A549 (cell line): Measurements from ENCODE around the gene ERO1B. TPM values are rescaled to one million over a fixed set of nuclear protein-coding genes. Genes with fewer than 3 reads are reported as not detected.

Experiments
- ATAC-seq, 2 experiments: fragments of 200-7000 bp in 1 of 2; fragments of >200 bp in 1 of 2; cut with Nextera tagmentation in 1 of 2; cut with Tn5 transposase in 1 of 2; 3 replicates each; pipeline versions ENCODE4 v1.8.0 to v1.9.1; 2018 to 2020; ENCODE audit warnings: mild to moderate bottlenecking in 1 of 2, moderate library complexity in 1 of 2
- CTCF ChIA-PET: fragments of 300-600 bp; sonication (Branson Sonifier 250); formaldehyde crosslinking; extraction: SDS; loops from one replicate; lab custom pipeline; 2021; ENCODE audit warnings: antibody characterized with exemption, inconsistent platforms; lab: Yijun Ruan, JAX
- POLR2A ChIA-PET: fragments of 350-600 bp; formaldehyde crosslinking; extraction: SDS; loops from one replicate; lab custom pipeline; 2021; ENCODE audit warnings: antibody characterized with exemption, inconsistent platforms; lab: Yijun Ruan, JAX
- DNase-seq, 2 experiments: peaks; one replicate each; pipeline versions ENCODE4 v3.0.0 to v3.0.0-alpha.2; 2011 to 2016; ENCODE audit warnings: low read depth in 1 of 2, low spot score in 1 of 2
- FAIRE-seq: peaks from 2 replicates; lab custom pipeline; 2011; peaks lifted over from hg19 to GRCh38; lab: Jason Lieb, UNC
- H3K27ac ChIP-seq, 2 experiments: fragments of >200 bp; sonication (Bioruptor Twin); formaldehyde crosslinking; 3 replicates each; pipeline ENCODE4 v1.5.1; 2016 to 2017
- H3K4me1 ChIP-seq: fragments of >200 bp; sonication (Bioruptor Twin); formaldehyde crosslinking; 3 replicates; pipeline ENCODE4 v1.6.1; 2016
- H3K4me2 ChIP-seq: fragments of >200 bp; sonication (Bioruptor Twin); formaldehyde crosslinking; 3 replicates; pipeline ENCODE4 v1.6.1; 2016
- H3K4me3 ChIP-seq: fragments of >200 bp; sonication (Bioruptor Twin); formaldehyde crosslinking; 3 replicates; pipeline ENCODE4 v1.5.1; 2016
- H3K9me3 ChIP-seq: fragments of >200 bp; sonication (Bioruptor Twin); formaldehyde crosslinking; 3 replicates; pipeline ENCODE4 v1.6.1; 2016
- CBX2 ChIP-seq: fragments of 200-600 bp; sonication (generic); IDR thresholded peaks from 2 replicates; pipeline ENCODE4 v1.6.1; 2016; ENCODE audit warnings: low read depth, mild to moderate bottlenecking, borderline replicate concordance
- CHD4 ChIP-seq: fragments of 200-600 bp; sonication (generic); IDR thresholded peaks from 2 replicates; pipeline ENCODE4 v1.6.1; 2016; ENCODE audit warnings: antibody characterized with exemption, mild to moderate bottlenecking, borderline replicate concordance
- EHF ChIP-seq: fragments of 250-450 bp; sonication (Bioruptor Pico); IDR thresholded peaks from 2 replicates; pipeline ENCODE4 v1.5.0; 2020; ENCODE audit warnings: mild to moderate bottlenecking
- EHMT2 ChIP-seq: fragments of 200-600 bp; sonication (generic); IDR thresholded peaks from 2 replicates; pipeline ENCODE4 v1.6.1; 2016; ENCODE audit warnings: antibody characterized with exemption, low read depth, mild to moderate bottlenecking, moderate library complexity
- GATA3 ChIP-seq: IDR thresholded peaks from 2 replicates; pipeline ENCODE4 v1.6.1; 2012; ENCODE audit warnings: borderline replicate concordance
- HDAC2 ChIP-seq: fragments of 200-600 bp; sonication (generic); IDR thresholded peaks from 2 replicates; pipeline ENCODE4 v1.6.1; 2016
- HEYL ChIP-seq: fragments of 250-450 bp; sonication (Bioruptor Pico); IDR thresholded peaks from 2 replicates; pipeline ENCODE4 v1.8.0; 2021; ENCODE audit warnings: mild to moderate bottlenecking, moderate library complexity
- HOXA7 ChIP-seq: fragments of 250-450 bp; sonication (Bioruptor Pico); IDR thresholded peaks from 2 replicates; pipeline ENCODE4 v1.5.0; 2020; ENCODE audit warnings: mild to moderate bottlenecking, moderate library complexity
- HOXB13 ChIP-seq: fragments of 250-450 bp; sonication (Bioruptor Pico); IDR thresholded peaks from 2 replicates; pipeline ENCODE4 v1.5.0; 2020; ENCODE audit warnings: low read depth, mild to moderate bottlenecking, moderate library complexity
- JUN ChIP-seq, 2 experiments: fragments of >200 bp; sonication (Bioruptor Twin); formaldehyde crosslinking; IDR thresholded peaks; 2 replicates in 1 of 2; 3 replicates in 1 of 2; pipeline ENCODE4 v1.6.1; 2016 to 2017
- JUNB ChIP-seq: fragments of >200 bp; sonication (Bioruptor Twin); formaldehyde crosslinking; IDR thresholded peaks from 2 replicates; pipeline ENCODE4 v1.6.1; 2016
- KDM1A ChIP-seq: fragments of 200-600 bp; sonication (generic); IDR thresholded peaks from 2 replicates; pipeline ENCODE4 v1.6.1; 2016; ENCODE audit warnings: low read depth, mild to moderate bottlenecking
- MAZ ChIP-seq: fragments of 150-350 bp; IDR thresholded peaks from 2 replicates; pipeline ENCODE4 v1.6.1; 2014; ENCODE audit warnings: antibody characterized with exemption, low read depth, low read length, borderline replicate concordance
- NPAS2 ChIP-seq: fragments of 250-450 bp; sonication (Bioruptor Pico); IDR thresholded peaks from 2 replicates; pipeline ENCODE4 v1.8.0; 2022; ENCODE audit warnings: mild to moderate bottlenecking, moderate library complexity, borderline replicate concordance
- NR3C1 ChIP-seq: fragments of >200 bp; sonication (Bioruptor Twin); formaldehyde crosslinking; IDR thresholded peaks from 3 replicates; pipeline ENCODE4 v1.6.1; 2017
- PHF8 ChIP-seq: fragments of 200-600 bp; sonication (generic); IDR thresholded peaks from 2 replicates; pipeline ENCODE4 v1.6.1; 2016; ENCODE audit warnings: low read depth, mild to moderate bottlenecking, antibody characterized with exemption, moderate library complexity, borderline replicate concordance
- POLR2AphosphoS2 ChIP-seq: conservative IDR thresholded peaks from 2 replicates; pipeline ENCODE4 v1.6.1; 2012; ENCODE audit warnings: low read length, improper control_type of control experiment, inconsistent platforms
- RAD21 ChIP-seq, 2 experiments: fragments of >200 bp in 1 of 2; sonication (Bioruptor Twin) in 1 of 2; formaldehyde crosslinking in 1 of 2; IDR thresholded peaks in 1 of 2; conservative IDR thresholded peaks in 1 of 2; 2 replicates in 1 of 2; 3 replicates in 1 of 2; pipeline ENCODE4 v1.6.1; 2012 to 2018; ENCODE audit warnings: inconsistent platforms in 1 of 2
- RCOR1 ChIP-seq: fragments of 150-350 bp; IDR thresholded peaks from 2 replicates; pipeline ENCODE4 v1.6.1; 2014; ENCODE audit warnings: antibody characterized with exemption, low read length, low read depth
- RNF2 ChIP-seq: fragments of 200-600 bp; sonication (generic); IDR thresholded peaks from 2 replicates; pipeline ENCODE4 v1.6.1; 2016; ENCODE audit warnings: low read depth, mild to moderate bottlenecking, antibody characterized with exemption, moderate library complexity, borderline replicate concordance
- SMC3 ChIP-seq: fragments of >200 bp; sonication (Bioruptor Twin); formaldehyde crosslinking; IDR thresholded peaks from 3 replicates; pipeline ENCODE4 v1.6.1; 2018; ENCODE audit warnings: inconsistent platforms
- SREBF2 ChIP-seq: fragments of 450-650 bp; IDR thresholded peaks from 2 replicates; pipeline ENCODE4 v1.6.1; 2014; ENCODE audit warnings: mild to moderate bottlenecking, moderate library complexity
- TFCP2L1 ChIP-seq: fragments of 250-450 bp; sonication (Bioruptor Pico); IDR thresholded peaks from 2 replicates; pipeline ENCODE4 v1.5.0; 2021; ENCODE audit warnings: mild to moderate bottlenecking
- ZC3H11A ChIP-seq: fragments of 450-650 bp; IDR thresholded peaks from 2 replicates; pipeline ENCODE4 v1.6.1; 2014; ENCODE audit warnings: antibody characterized with exemption, mild to moderate bottlenecking
- ZFP36 ChIP-seq: fragments of 450-650 bp; IDR thresholded peaks from 2 replicates; pipeline ENCODE4 v1.6.1; 2014; ENCODE audit warnings: borderline replicate concordance; ENCODE audit not compliant: partially characterized antibody
- WGBS: methylation state at CpG from one replicate; pipeline ENCODE4 v1.1.6; 2017; ENCODE audit errors: missing lambda C conversion rate; 5-methylcytosine and 5-hydroxymethylcytosine counted together
- polyA plus RNA-seq, 4 experiments: library from polyadenylated mRNA; depleted of rRNA in 3 of 4; stranded (reverse); fragments of >200 nt; fragmentation: RNase III in 1 of 4; extraction: RNeasy Plus Mini Kit Qiagen cat#74134 plus additional on column Dnase treatment in 1 of 4; gene quantifications; 2 replicates in 3 of 4; 3 replicates in 1 of 4; pipeline ENCODE4 v1.2.3, GENCODE V29; 2011 to 2017
- TF ChIP-seq, protein P1 (sequence below): IDR thresholded peaks from 2 replicates; pipeline ENCODE4 v1.6.1; 2012; ENCODE audit warnings: low read depth, borderline replicate concordance
- TF ChIP-seq, protein P2 (sequence below): fragments of 200-600 bp; sonication (generic); IDR thresholded peaks from 2 replicates; pipeline ENCODE4 v1.6.1; 2016; ENCODE audit warnings: antibody characterized with exemption, mild to moderate bottlenecking, moderate library complexity
- TF ChIP-seq, protein P3 (sequence below): fragments of 150-350 bp; IDR thresholded peaks from 2 replicates; pipeline ENCODE4 v1.6.1; 2014; ENCODE audit warnings: low read depth, mild to moderate bottlenecking, low read length

ERO1B gene
- polyA plus RNA-seq, 2 of the 4 experiments (the other 2 are of a cell fraction) = 3.2 to 9.8 TPM

DNA sequence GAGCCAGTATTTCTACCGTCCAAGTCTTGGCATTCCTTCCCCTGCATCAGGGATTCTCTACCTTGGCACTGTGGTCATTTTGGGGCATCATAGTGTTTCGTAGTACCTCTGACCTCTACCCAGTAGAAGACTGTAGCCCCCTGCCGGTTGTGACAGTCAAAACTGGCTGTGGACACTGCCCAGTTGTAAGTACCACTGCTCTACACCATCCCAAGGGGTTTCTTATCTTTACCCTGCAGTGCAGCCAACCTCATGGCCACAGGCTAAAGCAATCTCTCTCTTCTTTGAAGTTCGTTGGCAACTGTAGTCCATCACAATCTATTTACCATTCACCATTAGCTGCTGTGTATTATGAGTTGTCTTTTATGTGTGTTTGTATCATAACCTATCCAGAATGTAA is 29.3 kb upstream of the ERO1B start:
- no peak for FAIRE-seq
- no peaks in the 10 kb centered on the region for H3K4me1 ChIP-seq
- H3K4me3 ChIP-seq = no peak overlapping the region
- no peaks in the 10 kb centered on the region for H3K9me3 ChIP-seq
- H3K4me2 ChIP-seq = no peak overlapping the region
- DNase-seq = peak in 1 of 2 experiments; percentile 19
- H3K27ac ChIP-seq = no peak overlapping the region
- ChIA-PET POLR2A (no interaction called here), CTCF (interaction anchor here (0.6 to 1.5 kb wide), 2 partner anchors 203 to 452 kb away, joined by 3 read pairs; no protein-coding TSS in a partner anchor)
- peak; percentile 56 to 81; a peak in 4 of 6 replicates for ATAC-seq
- 31% methylated on average over 4 of the region's 4 CpGs for WGBS
- TF ChIP-seq RAD21 (conservative IDR thresholded peaks at IDR 0.05 in 1 of 2, IDR thresholded peaks at IDR 0.05 in 1 of 2) (peak in 1 of 2 experiments; percentile 28; a peak in 1 of 5 replicates), RCOR1 (no peak), HOXA7 (CRISPR knock-in tag) (no peak)

DNA sequence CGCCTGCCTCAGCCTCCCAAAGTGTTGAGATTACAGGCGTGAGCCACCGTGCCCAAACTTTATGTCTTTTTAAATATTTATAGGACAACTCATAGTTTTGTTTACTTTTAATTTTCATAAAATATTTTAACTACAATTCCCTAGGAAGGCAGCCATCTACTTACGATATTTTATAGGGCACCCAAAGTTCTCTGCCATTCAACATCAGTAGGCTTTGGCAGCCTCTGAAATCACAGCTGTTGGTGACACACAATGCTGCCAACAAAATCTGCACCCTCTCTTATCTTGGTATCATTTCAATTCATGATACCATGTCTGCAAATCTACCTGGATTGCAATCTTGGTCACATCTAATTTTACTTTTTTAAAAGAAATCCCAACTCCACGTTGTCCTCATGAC is 27.1 kb upstream of the ERO1B start:
- Histone ChIP-seq H3K27ac (no peak overlapping the region), H3K4me1 (no peaks in the 10 kb centered on the region), H3K4me3 (no peak overlapping the region), H3K4me2 (no peak overlapping the region), H3K9me3 (no peaks in the 10 kb centered on the region)
- ATAC-seq (no peak), DNase-seq (no peak), FAIRE-seq (no peak)
- CTCF ChIA-PET = interaction anchor here (0.6 kb wide), 1 partner anchor 995 kb away, joined by 3 read pairs; no protein-coding TSS in a partner anchor
- POLR2A ChIA-PET = no interaction called here
- TF ChIP-seq RAD21 (conservative IDR thresholded peaks at IDR 0.05 in 1 of 2, IDR thresholded peaks at IDR 0.05 in 1 of 2) (no peak), EHMT2 (no peak), GATA3 (no peak), EHF (CRISPR knock-in tag) (no peak), PHF8 (no peak), ZC3H11A (no peak), CHD4 (no peak), RNF2 (no peak), SMC3 (no peak), MAZ (no peak), ZFP36 (no peak), KDM1A (no peak), JUNB (no peak), HDAC2 (no peak), HOXB13 (no peak)
- 51% methylated on average over 5 of the region's 5 CpGs for WGBS

DNA sequence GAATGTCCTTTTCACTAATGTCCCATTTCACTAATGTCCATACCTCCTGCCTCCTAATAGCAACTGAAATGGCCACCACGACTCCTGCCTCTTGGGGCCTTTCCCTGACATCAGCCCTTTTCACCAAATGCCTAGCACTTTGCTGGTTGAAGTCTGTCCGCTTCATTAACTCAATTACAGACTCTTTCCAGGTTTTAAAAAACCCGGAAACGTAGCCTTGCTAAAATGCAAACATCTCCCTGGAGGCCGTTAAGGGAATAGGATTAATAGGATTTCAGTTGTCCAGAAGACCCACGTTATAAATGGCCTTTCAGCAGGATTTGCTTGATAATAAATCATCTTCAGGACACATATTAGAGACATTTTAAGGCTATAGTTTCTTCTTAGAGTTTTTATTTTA is 25.7 kb upstream of the ERO1B start:
- CTCF ChIA-PET = no interaction called here
- H3K4me3 ChIP-seq = no peak overlapping the region
- DNase-seq (no peak), ATAC-seq (no peak)
- no peaks in the 10 kb centered on the region for H3K4me1 ChIP-seq
- POLR2A ChIA-PET = no interaction called here
- H3K9me3 ChIP-seq = no peaks in the 10 kb centered on the region
- no peak for TF ChIP-seq NR3C1
- TF ChIP-seq HEYL = no peak
- no peak for TF ChIP-seq CBX2
- no peak for TF ChIP-seq PHF8
- TF ChIP-seq RCOR1 = no peak
- TF ChIP-seq, all 56 proteins: peak for 0
- peak; percentile 28 for FAIRE-seq
- no peak overlapping the region for H3K27ac ChIP-seq
- H3K4me2 ChIP-seq = no peak overlapping the region
- WGBS = 70% methylated on average over 6 of the region's 6 CpGs

DNA sequence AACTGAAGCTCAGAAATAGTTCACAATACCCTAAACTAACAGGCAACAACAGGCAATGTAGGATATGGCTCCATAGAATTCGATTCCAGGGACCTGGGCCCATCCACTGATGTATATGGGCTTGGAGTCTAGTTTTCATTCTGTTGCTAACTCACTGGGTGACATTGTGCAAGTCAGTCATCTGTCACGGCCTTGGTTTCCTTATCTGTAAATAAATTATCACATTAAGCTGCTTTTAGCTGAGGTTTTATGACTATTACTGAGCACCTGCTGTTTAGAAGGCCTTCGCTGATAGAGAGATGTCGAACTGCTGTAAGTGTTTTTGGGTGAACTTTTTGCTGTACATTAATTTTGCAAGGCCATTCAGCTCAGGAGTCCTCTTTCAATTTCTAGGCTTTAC is 22.9 kb upstream of the ERO1B start:
- H3K4me2 ChIP-seq = no peak overlapping the region
- H3K27ac ChIP-seq = no peak overlapping the region
- H3K9me3 ChIP-seq = no peaks in the 10 kb centered on the region
- ChIA-PET POLR2A (no interaction called here), CTCF (interaction anchor here (1.4 kb wide), 1 partner anchor 13 kb away, joined by 6 read pairs; no protein-coding TSS in a partner anchor)
- ATAC-seq (no peak), FAIRE-seq (no peak), DNase-seq (no peak)
- WGBS = 51% methylated on average over 4 of the region's 4 CpGs
- no peaks in the 10 kb centered on the region for H3K4me1 ChIP-seq
- no peak overlapping the region for H3K4me3 ChIP-seq
- no peak for TF ChIP-seq HDAC2
- no peak for TF ChIP-seq GATA3
- TF ChIP-seq, protein P1, sequence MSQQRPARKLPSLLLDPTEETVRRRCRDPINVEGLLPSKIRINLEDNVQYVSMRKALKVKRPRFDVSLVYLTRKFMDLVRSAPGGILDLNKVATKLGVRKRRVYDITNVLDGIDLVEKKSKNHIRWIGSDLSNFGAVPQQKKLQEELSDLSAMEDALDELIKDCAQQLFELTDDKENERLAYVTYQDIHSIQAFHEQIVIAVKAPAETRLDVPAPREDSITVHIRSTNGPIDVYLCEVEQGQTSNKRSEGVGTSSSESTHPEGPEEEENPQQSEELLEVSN = no peak
- TF ChIP-seq JUNB = no peak
- no peak for TF ChIP-seq POLR2AphosphoS2
- no peak for TF ChIP-seq SREBF2
- no peak for TF ChIP-seq NPAS2
- no peak for TF ChIP-seq TFCP2L1 (CRISPR knock-in tag)
- TF ChIP-seq, protein P2, sequence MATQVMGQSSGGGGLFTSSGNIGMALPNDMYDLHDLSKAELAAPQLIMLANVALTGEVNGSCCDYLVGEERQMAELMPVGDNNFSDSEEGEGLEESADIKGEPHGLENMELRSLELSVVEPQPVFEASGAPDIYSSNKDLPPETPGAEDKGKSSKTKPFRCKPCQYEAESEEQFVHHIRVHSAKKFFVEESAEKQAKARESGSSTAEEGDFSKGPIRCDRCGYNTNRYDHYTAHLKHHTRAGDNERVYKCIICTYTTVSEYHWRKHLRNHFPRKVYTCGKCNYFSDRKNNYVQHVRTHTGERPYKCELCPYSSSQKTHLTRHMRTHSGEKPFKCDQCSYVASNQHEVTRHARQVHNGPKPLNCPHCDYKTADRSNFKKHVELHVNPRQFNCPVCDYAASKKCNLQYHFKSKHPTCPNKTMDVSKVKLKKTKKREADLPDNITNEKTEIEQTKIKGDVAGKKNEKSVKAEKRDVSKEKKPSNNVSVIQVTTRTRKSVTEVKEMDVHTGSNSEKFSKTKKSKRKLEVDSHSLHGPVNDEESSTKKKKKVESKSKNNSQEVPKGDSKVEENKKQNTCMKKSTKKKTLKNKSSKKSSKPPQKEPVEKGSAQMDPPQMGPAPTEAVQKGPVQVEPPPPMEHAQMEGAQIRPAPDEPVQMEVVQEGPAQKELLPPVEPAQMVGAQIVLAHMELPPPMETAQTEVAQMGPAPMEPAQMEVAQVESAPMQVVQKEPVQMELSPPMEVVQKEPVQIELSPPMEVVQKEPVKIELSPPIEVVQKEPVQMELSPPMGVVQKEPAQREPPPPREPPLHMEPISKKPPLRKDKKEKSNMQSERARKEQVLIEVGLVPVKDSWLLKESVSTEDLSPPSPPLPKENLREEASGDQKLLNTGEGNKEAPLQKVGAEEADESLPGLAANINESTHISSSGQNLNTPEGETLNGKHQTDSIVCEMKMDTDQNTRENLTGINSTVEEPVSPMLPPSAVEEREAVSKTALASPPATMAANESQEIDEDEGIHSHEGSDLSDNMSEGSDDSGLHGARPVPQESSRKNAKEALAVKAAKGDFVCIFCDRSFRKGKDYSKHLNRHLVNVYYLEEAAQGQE = no peak
- no peak for TF ChIP-seq JUN (IDR thresholded peaks at IDR 0.05)
- TF ChIP-seq EHMT2 = no peak
- no peak for TF ChIP-seq RAD21 (conservative IDR thresholded peaks at IDR 0.05 in 1 of 2, IDR thresholded peaks at IDR 0.05 in 1 of 2)
- TF ChIP-seq, protein P3, sequence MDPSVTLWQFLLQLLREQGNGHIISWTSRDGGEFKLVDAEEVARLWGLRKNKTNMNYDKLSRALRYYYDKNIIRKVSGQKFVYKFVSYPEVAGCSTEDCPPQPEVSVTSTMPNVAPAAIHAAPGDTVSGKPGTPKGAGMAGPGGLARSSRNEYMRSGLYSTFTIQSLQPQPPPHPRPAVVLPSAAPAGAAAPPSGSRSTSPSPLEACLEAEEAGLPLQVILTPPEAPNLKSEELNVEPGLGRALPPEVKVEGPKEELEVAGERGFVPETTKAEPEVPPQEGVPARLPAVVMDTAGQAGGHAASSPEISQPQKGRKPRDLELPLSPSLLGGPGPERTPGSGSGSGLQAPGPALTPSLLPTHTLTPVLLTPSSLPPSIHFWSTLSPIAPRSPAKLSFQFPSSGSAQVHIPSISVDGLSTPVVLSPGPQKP = no peak
